ENCODE results near the gene RTRAF.

RTRAF gene

DNA sequence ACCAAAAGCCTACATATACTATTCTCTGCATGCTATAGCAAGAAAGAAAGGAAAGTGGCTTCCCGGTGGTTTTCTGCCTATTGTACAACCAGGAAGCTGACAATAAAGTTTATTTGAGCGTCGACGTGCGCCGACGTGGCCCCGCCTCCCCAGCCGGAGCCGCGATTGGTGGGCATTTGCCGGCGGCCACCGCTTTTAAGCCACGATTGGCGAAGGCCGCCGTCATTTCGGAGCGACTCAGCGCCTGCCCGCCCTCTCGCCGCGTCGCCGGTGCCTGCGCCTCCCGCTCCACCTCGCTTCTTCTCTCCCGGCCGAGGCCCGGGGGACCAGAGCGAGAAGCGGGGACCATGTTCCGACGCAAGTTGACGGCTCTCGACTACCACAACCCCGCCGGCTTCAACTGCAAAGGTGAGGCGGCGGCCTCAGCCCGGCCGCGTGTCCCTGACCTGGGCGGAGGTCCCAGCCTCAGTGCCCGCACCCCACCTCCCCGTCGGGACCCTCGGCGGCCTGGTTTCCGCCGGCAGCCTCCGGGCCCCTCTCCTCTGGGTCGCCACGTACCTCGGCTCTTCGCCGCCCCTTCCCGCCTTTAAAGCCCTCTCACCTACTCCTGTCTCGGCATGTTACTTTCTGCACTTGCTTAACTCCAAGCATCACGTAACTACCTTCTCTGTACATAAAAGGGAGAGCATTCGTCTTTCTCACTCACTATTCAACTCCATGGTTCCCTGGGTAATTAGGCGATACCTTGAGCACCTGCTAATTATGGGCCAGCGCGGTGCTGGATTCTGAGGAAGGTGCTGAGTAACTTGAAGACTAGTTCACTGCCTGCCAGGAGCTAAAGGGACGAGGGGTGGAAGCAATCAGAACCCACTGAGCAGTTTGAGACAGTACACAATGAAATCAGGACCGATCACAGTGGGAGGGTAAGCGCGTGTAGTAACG lies at the start of gene RTRAF:
Gene RTRAF, plus strand, starts transcription at position 254 of the 942 bp plus-strand sequence. Its CDS starts 94 bp downstream, at position 348.
- peak; percentile 85 to 89 for DNase-seq (ENCODE audit: low read depth in 2 of 2)

DNA sequence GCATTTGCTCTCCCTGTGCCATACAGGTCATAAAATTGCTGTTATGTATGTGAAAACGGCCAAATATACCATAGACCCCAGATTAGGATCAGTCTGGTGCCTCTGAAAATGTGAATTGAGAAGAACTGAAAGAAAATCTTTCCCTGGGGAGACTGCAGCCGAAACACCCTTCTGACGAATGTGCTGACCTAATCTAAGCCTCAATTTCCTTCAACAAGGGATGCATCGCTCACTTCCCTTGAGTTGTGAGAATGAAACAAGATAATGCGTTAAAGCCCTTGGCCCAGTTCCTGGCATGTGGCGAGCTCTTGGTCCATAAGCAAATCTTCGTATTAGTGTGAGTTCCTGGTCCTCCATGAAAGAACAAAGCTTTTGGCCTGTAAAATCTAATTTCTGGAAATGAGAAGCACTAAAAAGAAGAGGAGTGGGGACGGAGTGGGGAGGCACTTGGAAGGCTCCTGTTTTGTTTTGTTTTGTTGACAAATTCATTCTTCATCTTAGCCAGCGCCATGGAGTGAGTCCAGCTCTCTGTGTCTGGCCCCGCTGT lies 49.5 kb upstream of the RTRAF start:
- DNase-seq (ENCODE audit: low read depth in 2 of 2) = no peak

DNA sequence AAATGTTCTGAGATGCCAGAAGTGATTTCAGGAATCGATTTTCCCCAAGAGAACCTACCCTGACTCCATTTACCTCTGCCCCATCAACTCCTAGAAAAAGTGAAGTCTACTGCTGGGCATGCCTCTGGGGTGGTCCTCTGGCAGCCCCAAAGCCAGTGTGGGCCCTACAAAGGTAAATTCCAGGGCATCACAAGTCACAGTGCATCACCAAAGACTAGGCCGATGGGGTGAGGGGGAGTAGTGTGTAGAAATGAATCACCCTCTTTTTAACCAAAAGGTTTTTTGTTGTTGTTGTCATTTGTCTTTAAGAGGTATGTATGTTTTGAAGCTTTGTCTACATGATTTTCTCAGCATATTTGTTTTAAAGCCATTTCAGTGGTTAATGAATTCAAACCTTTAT lies 46.4 kb upstream of the RTRAF start:
- no peak for DNase-seq (ENCODE audit: low read depth in 2 of 2)

DNA sequence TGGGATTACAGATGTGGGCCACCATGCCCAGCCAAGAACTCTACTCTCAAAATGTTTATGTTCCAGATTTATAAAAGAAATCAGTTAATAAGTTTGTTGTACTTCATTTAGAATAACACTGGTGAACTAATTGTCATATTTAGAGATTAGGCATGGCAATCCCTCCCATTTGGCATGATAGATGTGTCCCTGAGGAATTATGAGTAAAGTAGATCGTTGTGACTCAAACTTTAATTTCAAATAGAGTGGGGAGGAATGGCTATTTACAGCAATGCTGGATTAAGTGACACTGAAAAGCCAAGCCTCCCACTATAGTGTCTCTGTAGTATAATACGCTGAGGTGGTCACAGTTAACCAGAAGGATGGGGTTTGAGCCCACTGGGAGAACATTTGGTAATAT lies 39.3 kb upstream of the RTRAF start:
- DNase-seq (ENCODE audit: low read depth in 2 of 2) = no peak

DNA sequence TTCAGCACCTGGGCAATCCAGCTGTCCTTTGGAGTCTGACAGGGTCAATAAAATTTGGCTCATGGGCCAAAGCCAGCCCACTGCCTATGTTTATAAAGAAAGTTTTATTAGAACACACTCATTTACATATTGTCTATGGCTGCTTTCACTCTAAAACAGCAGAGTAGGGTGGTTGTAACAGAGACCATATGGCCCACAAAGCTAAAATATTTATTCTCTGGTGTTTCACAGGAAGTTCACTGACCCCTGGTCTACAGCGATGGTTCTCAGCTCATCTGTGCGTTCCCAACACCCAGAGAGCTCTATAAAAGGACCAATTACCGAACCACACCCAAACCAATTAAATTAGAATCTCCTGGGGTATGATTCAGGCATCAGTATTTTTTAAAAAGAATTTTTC lies 37.7 kb upstream of the RTRAF start:
- DNase-seq (ENCODE audit: low read depth in 2 of 2) = no peak

DNA sequence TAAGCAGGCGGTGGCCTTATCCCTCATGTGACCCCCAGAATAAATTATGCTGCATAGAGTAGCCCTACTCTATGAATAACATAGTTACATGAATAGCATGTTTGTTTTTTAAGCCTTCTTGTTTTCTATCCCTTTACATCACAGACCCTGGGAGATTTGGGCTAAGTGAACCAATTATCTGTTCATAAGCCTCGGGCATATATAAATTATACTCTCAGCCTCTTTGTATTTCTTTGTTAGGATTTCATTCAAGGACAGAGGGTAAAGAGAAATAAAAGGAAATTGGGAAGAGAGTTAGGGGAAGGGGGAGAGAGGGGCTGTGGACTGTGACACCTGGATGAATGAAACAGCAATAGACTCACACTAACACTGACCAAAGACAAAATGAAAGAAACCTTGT lies 35.3 kb upstream of the RTRAF start:
- DNase-seq (ENCODE audit: low read depth in 2 of 2) = no peak

DNA sequence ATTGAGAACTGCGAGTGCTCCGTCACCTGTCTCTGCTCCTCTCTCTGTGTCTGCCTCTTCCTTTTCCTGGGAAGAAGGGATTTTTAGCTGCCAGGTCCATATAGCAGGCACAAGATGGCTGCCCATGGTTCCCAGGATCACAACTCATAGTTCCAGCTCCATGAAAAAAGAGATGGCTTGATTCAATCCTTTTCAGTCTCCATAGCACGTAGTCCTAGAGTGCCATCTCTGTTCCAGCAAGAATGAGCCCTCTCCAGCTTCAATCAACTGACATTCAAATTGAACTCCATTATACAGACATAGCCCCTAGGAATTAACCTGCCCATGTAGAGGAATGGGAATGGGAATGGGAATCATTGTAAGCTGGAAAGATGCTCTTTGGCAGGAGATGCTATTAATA lies 34.7 kb upstream of the RTRAF start:
- DNase-seq (ENCODE audit: low read depth in 2 of 2) = no peak

DNA sequence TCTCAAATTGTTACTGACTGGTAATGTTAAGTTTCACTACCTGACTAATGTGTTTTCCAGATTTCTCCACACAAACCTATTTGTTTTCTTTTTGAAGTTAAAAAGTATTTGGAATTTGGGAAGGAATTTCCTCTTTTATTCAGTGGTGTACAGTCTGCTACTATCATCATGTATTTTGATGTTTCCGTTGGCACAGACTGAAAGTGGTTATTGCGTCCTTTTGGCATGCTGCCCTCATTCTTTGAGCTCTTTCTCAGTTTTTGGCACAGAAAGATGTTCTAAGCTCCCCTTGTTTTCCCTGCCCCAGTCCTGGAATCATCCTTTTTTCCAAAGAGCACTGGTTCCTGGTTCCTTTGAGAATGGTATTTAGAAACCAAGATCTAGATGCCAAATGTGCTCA lies 31.4 kb upstream of the RTRAF start:
- no peak for DNase-seq (ENCODE audit: low read depth in 2 of 2)

DNA sequence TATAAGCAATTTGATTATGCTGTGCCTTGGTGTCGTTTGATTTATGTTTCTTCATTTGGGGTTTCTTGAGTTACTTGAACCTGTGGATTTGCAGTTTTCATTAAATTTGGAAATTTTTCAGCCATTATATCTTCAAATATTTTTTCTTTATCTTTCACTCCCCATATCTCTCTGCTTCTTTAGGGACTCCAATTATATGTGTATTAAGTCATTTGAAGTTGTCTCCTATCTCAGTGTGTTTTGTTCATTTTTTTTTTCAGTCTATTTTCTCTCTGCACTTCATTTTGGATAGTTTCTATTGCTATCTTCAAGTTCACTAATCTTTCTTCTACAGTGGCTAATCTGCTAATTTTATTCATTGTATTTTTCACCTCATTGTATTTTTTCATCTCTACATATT lies 29.4 kb upstream of the RTRAF start:
- DNase-seq (ENCODE audit: low read depth in 2 of 2) = no peak

DNA sequence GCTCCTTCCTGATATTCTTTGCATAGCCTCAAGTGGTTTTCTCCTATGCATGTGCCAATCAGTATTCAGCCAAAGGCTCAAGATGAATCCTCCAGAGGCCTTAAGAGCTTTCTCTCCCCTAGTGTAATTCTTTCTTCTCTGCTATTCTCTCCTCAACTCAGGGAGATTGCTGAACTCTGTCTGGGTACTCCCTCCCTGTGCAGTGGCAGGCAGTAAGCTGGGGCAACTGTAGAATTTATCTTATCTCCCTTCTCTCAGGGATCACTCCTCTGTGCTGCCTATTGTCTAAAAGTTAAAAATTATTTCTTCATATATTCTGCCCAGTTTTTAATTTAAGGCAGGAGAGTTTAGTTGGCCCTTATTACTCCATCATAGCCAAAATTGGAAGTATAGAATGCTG lies 28.5 kb upstream of the RTRAF start:
- DNase-seq (ENCODE audit: low read depth in 2 of 2) = no peak

DNA sequence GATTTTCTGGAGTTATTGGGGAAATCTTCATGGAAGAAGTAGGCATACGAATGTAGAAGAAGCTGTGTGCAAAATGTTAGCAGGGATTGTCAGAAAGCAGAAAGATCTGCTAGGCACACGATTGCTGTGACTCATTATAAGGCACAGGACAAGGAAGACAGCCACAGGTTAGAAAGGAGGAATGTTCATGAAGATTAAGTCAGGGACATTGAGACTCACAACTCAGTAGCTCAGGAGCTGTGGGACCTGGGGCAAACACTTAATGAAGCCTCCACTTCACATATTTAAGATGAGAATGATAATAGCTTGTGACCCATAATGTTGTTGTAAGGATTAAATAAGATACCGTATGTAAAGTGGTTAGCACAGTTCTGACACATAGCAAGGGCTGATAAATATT lies 26.6 kb upstream of the RTRAF start:
- no peak for DNase-seq (ENCODE audit: low read depth in 2 of 2)

DNA sequence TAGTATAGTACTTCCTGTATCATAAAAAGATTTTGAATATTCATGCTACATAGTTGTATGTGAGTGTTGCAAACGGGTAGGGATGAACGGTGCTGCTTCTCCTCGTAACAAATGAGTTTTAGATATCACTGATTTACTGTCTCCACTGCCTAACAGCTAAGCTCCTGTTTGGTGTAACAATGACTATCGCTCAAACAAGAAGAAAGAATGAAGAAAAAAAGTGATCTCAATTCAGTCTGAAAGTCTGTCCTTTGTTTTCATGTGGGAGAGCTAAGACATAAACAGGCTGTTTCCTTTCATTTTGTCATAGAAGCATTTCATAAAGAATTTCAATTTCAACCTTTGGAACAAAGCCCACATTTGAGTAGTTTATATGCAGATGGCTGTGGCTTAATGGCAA lies 26.1 kb upstream of the RTRAF start:
- DNase-seq (ENCODE audit: low read depth in 2 of 2) = no peak

DNA sequence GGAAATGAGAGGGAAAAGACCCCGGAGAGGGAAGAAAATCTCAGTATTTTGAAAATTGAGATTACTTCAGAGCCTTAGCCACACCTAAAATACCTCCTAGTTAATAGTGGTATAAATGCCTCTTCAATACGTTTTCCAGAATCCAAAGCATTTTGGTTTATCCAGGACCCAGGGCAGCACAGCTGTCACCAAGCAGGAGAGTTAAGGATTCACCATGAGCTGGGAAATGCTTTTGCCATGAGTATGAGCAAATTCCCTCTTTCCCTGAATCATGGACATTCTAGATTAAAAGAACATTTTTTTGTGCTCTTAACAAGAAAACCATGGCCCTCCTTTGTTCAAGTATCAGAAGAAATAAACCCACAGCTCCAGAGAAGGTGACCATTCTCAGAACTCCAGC lies 21.8 kb upstream of the RTRAF start:
- DNase-seq (ENCODE audit: low read depth in 2 of 2) = no peak

DNA sequence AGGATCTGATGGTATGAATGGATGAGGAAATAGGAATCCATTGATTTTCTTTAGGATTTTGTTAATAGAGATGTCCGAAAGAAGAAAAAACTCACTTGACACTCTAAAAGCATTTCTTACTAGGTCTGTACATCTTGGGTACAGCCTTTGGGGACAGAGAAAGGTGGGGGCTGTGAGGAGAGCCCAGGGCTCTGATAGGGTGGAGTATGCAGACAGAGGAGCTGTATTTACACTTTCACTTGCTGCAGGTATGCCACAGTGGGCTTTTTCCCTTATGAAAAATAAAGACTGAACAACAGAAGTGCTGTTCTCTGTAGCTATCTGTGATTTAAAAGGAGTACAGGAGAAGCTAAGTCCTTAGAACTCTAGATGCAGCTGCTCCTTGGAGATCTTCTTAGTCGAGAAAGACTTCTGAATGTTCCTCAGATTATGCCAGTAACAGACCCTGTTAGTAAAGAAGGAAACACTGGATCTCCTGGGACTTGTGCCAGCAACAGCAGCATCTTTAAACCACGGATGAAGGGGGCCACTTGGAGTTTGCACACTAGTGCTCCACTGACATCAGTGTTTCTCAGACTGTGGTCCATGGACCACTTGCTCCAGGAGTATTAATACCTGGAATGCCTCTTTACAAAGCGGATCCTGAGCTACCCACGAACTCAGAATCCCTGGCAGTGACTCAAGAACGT lies 19.4 kb upstream of the RTRAF start:
- DNase-seq (ENCODE audit: low read depth in 2 of 2) = no peak

DNA sequence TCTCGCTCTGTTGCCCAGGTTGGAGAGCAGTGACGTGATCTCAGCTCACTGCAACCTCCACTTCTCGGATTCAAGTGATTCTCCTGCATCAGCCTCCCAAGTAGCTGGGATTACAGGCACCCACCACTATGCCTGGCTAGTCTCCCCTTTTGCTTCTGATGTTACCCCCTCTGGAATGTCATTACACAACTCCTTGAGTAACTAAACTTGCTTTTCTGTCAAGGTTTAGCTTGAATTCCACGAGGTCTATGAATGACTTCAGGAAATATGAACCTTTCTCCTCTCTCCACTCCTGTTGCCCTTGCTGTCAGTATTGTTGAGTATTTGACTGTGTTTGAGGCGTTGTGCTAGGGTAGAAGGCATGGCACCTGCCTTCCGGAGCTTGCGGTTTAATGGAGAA lies 16.8 kb upstream of the RTRAF start:
- no peak for DNase-seq (ENCODE audit: low read depth in 2 of 2)

DNA sequence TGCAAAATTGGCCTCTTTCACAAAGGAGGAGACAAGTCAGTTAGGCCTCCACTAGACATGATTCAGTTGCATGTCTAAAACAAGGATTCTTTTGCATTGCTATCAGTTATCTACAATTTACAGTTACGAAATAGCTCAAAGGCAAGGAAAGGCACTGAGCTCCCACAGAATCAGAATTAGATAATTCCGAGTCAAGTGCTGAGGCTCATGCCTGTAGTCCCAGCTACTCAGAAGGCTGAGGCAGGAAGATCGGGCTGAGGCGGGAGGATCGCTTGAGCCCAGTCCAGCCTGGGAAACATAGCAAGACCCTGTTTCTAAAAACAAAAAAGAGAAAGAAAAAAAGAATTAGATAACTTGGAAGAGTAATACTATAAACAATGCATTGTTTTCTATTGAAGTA lies 12.3 kb upstream of the RTRAF start:
- no peak for DNase-seq (ENCODE audit: low read depth in 2 of 2)

DNA sequence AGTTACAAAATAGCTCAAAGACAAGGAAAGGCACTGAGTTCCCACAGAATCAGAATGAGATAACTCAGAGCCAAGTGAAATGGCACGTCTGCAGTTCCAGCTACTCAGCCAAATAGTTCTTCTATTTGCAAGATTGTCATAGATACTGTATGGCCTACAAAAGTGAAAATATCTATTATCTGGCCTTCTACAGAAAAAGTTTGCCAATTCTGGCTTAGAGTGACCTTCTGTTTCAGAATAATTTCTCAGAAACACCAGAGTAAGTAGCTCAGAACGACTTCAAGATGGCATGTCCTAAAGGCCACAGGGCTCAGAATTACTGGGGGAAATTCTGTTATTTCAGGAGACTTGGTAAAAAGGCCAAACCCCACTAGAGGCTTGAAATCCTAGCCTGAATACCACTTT lies 10.7 kb upstream of the RTRAF start:
- no peak for DNase-seq (ENCODE audit: low read depth in 2 of 2)

DNA sequence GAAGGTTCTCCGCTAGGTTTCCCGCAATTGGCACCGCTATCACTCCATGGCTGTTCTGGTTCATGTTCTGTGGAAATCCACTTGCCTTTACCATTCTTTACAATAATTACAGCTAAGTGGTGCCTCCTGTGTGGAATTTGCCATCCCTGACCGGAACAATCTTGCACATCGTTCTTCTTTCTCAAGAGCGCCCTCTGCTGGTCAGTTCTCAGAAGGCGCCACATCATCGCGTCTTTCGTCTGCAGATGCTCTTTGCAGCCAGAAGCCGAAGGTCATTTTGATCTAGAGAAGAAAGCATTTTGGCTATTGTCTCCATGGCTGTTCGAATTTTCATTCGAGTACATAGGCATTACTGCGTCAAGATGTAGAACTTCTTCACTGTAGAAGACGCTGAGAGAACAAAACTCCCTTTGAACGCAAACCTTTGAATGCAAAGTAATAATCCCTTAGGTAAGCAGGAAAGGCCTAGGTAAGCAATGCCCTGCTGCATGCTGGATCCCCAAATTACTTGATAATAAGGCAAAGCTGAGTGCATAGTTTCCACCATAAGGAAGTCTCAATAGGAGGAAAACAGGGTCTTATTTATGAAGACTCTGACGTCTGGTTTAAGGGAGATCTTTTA lies 10.1 kb upstream of the RTRAF start:
- peak; percentile 52 to 58 for DNase-seq (ENCODE audit: low read depth in 2 of 2)

DNA sequence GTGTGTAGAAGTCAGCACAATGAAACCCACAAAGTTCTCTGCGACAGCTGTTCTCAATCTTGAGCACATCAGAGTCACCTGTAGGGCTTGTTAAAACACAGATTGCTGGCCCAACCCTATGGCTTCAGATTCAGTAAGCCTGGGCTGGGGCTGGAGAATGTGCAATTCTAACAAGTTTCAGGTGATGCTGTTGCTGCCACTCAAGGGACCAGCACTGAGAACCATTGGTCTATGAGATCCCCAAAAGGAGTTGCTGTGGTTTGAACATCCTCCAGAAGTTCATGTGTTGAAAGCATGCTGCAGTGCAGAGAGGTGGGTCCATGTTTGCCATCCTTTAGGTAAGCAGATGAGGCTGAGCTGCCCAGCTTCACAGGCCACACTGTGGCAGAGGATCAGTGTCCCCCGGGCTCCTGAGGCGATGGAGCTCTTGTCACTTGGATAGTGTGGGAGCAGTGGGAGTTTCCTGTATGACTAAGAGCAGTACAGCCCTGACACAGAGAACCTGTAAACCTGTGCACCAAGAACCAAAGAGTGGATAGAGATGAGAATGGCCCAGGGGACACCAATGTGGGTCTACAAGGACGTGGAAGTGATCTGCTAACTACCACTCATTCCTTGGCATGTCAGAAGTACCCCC lies 8.0 kb upstream of the RTRAF start:
- DNase-seq (ENCODE audit: low read depth in 2 of 2) = no peak

DNA sequence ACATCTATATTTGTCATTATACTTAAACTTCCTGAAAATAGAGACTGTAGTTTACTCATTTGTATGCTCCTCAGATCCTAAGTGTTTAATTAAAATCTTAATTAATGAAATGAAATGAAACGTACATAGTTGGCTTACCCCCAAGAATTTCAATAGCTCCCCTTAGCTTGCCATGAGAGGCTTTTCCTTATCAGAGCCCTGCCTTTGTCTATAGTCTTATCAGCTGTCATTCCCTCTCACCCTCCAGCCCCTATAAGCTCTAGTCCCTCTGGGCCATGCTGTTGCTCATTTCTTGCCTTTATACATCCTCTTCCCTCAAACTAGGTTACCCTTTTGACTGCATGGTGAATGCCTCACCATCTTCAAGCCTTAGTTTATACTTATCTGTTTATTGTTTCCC lies 1.1 kb upstream of the RTRAF start:
- DNase-seq (ENCODE audit: low read depth in 2 of 2) = no peak

DNA sequence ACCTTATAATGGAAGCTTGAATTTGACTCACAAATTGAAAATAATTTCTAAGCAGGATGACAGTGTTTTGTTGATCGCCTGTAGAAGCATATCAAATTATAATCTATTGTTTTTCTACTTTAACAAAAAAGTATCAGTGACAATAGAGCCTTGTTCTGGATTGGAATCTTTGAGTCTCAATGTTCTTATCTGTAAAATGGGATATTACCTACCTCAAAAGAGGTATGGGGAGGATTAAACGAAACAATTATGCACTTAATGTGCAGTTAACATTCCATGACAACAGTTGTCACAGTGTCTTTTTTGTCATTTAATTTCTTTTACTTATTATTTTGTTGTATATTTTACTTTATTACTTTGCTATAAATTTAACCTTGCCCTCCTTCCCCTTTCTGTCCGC lies 1.1 kb downstream of the RTRAF start:
- DNase-seq (ENCODE audit: low read depth in 2 of 2) = no peak

Data from stimulated activated CD8-positive, alpha-beta memory T cell treated with anti-CD3 and anti-CD28 coated beads, Interleukin-15, amount 100 ng/mL, for 48 hours (primary cell).